T-cell (primary cell): ENCODE data around the gene PNPO. TPM values are rescaled to one million over a fixed set of nuclear protein-coding genes. Genes with fewer than 3 reads are reported as not detected.
"Not testable (repeated sequence)": the region's sequence is repeated elsewhere in the genome, so short reads cannot be mapped to it uniquely, and the experiment has no call there.

ENCODE experiments used
- ATAC-seq, 4 experiments: fragments of 200-7000 bp in 3 of 4; fragments of 150-1000 bp in 1 of 4; cut with Tn5 transposase; replicated peaks in 1 of 4; 1 replicate in 3 of 4; 2 replicates in 1 of 4; pipeline ENCODE4 v1.10.0; 2021; ENCODE audit warnings: moderate library complexity in 3 of 4, mild to moderate bottlenecking in 2 of 4, moderate number of reproducible peaks in 1 of 4
- CTCF ChIA-PET, 2 donors: fragments of 300-600 bp; sonication (Branson Sonifier 250); formaldehyde crosslinking; loops; one replicate each; lab custom pipeline; 2022; ENCODE audit warnings: antibody characterized with exemption in 2 of 2; lab: Charles Lee
- POLR2A ChIA-PET, 2 donors: fragments of 300-600 bp; sonication (Branson Sonifier 250); formaldehyde crosslinking; loops; one replicate each; lab custom pipeline; 2022; ENCODE audit warnings: antibody characterized with exemption in 2 of 2; lab: Charles Lee
- DNase-seq, 35 experiments: peaks; one replicate each; pipeline versions ENCODE4 v3.0.0 to v3.0.0-alpha.2; 2013 to 2023
- H3K27ac ChIP-seq: one replicate; pipeline ENCODE4 v1.5.1; 2013; ENCODE audit warnings: low read length
- H3K27me3 ChIP-seq, 2 experiments: replicated peaks in 1 of 2; 1 replicate in 1 of 2; 2 replicates in 1 of 2; pipeline versions ENCODE4 v1.6.1 to v1.7.0; 2013; ENCODE audit warnings: low read length in 1 of 2, mixed read lengths in 1 of 2; ENCODE audit not compliant: control insufficient read depth in 2 of 2, insufficient read depth in 2 of 2; ENCODE audit errors: extremely low read depth in 1 of 2
- H3K36me3 ChIP-seq, 2 donors: 1 replicate in 1 of 2; 2 replicates in 1 of 2; pipeline versions ENCODE4 v1.6.1 to v1.7.0; 2013; ENCODE audit warnings: low read length in 1 of 2; ENCODE audit not compliant: control insufficient read depth in 2 of 2, insufficient read depth in 1 of 2; ENCODE audit errors: extremely low read depth in 1 of 2
- H3K4me1 ChIP-seq, 2 experiments: 1 replicate in 1 of 2; 2 replicates in 1 of 2; pipeline versions ENCODE4 v1.6.1 to v1.7.0; 2013; ENCODE audit warnings: low read length in 2 of 2, mixed read lengths in 1 of 2; ENCODE audit not compliant: insufficient read depth in 2 of 2, control insufficient read depth in 1 of 2; ENCODE audit errors: extremely low read depth in 1 of 2
- H3K4me3 ChIP-seq, 2 donors: 1 replicate in 1 of 2; 2 replicates in 1 of 2; pipeline versions ENCODE4 v1.5.1 to v1.7.0; 2013; ENCODE audit warnings: mild to moderate bottlenecking in 2 of 2, low read length in 1 of 2, moderate library complexity in 1 of 2; ENCODE audit not compliant: control insufficient read depth in 1 of 2; ENCODE audit errors: extremely low read depth in 1 of 2
- H3K9me3 ChIP-seq: 2 replicates; pipeline ENCODE4 v1.7.0; 2013
- H3K27ac Mint-ChIP-seq, 2 donors: one replicate each; pipeline ENCODE4 v1.8.0; 2020 to 2021; ENCODE audit warnings: mild to moderate bottlenecking in 2 of 2, mixed read lengths in 2 of 2
- H3K27me3 Mint-ChIP-seq, 2 donors: one replicate each; pipeline ENCODE4 v1.8.0; 2021 to 2022; ENCODE audit warnings: mixed read lengths in 2 of 2
- H3K36me3 Mint-ChIP-seq: one replicate; pipeline ENCODE4 v1.8.0; 2021; ENCODE audit warnings: mixed read lengths
- H3K4me1 Mint-ChIP-seq, 3 donors: one replicate each; pipeline ENCODE4 v1.8.0; 2020 to 2022; ENCODE audit warnings: mixed read lengths in 3 of 3, mild to moderate bottlenecking in 1 of 3
- H3K4me3 Mint-ChIP-seq, 3 donors: one replicate each; pipeline ENCODE4 v1.8.0; 2020 to 2022; ENCODE audit warnings: mild to moderate bottlenecking in 3 of 3, mixed read lengths in 3 of 3, moderate library complexity in 3 of 3
- H3K9me3 Mint-ChIP-seq, 3 donors: one replicate each; pipeline ENCODE4 v1.8.0; 2020 to 2022; ENCODE audit warnings: mixed read lengths in 3 of 3
- WGBS: methylation state at CpG from one replicate; pipeline ENCODE4 v1.1.5; 2013; ENCODE audit warnings: missing lambda C conversion rate; ENCODE audit not compliant: insufficient coverage; 5-methylcytosine and 5-hydroxymethylcytosine counted together
- total RNA-seq, 35 experiments: library from RNA in 6 of 35; stranded (reverse) in 6 of 35; fragments of 120-200 nt in 1 of 35; gene quantifications; one replicate each; pipeline versions ENCODE4 v1.2.1 to v1.2.4 and lab custom pipeline; 2013 to 2026

PNPO gene
- total RNA-seq, 5 donors from 2014 or later (not counting 1 experiment from before 2014, with no cell fraction given), result 10.3 to 18.5 (median 15.7) TPM

GRCh38 chr17:47916489-47917208 is 24.7 kb upstream of the PNPO start:
- H3K9me3 Mint-ChIP-seq, result no peaks in the 10 kb centered on the region
- no peaks in the 10 kb centered on the region for H3K27me3 Mint-ChIP-seq
- 87% methylated on average over 8 of the region's 19 CpGs for WGBS
- H3K4me3 Mint-ChIP-seq, result no peak overlapping the region
- no peak for DNase-seq
- peak overlapping the region; percentile 17 to 62 for H3K27ac Mint-ChIP-seq
- peaks cover 9 to 30% (median 17%) of the 10 kb centered on the region in 3 donors for H3K4me1 Mint-ChIP-seq
- no peak overlapping the region for H3K4me3 ChIP-seq
- no peaks in the 10 kb centered on the region for H3K27me3 ChIP-seq
- H3K36me3 Mint-ChIP-seq, result peaks cover 28% of the 10 kb centered on the region
- ChIA-PET POLR2A (interaction anchor here in 1 of 2 donors (0.6 kb wide), 1 partner anchor 21 kb away, joined by 5 read pairs; no protein-coding TSS in a partner anchor), CTCF (no interaction called here)
- H3K4me1 ChIP-seq, result no peaks in the 10 kb centered on the region
- H3K9me3 ChIP-seq, result no peaks in the 10 kb centered on the region
- no peak overlapping the region for H3K27ac ChIP-seq
- H3K36me3 ChIP-seq, result peaks cover 4 to 38% of the 10 kb centered on the region in 2 donors
- ATAC-seq, result no peak

- ChIA-PET CTCF (no interaction called here), POLR2A (interaction anchor here in 1 of 2 donors (0.6 kb wide), 1 partner anchor 22 kb away, joined by 5 read pairs; no protein-coding TSS in a partner anchor)
- H3K27ac ChIP-seq, result no peak overlapping the region
- H3K27ac Mint-ChIP-seq, result peak overlapping the region; percentile 27 to 28
- H3K4me3 ChIP-seq, result no peak overlapping the region
- peaks cover 9 to 22% (median 16%) of the 10 kb centered on the region in 3 donors for H3K4me1 Mint-ChIP-seq
- no peaks in the 10 kb centered on the region for H3K9me3 ChIP-seq
- H3K27me3 ChIP-seq, result no peaks in the 10 kb centered on the region
- H3K4me3 Mint-ChIP-seq, result no peak overlapping the region
- DNase-seq, result no peak
- H3K27me3 Mint-ChIP-seq, result no peaks in the 10 kb centered on the region
- peaks cover 34% of the 10 kb centered on the region for H3K36me3 Mint-ChIP-seq
- H3K9me3 Mint-ChIP-seq, result no peaks in the 10 kb centered on the region
- ATAC-seq, result no peak
- no peaks in the 10 kb centered on the region for H3K4me1 ChIP-seq
- no CpG with 5 or more reads among the region's 2 CpGs for WGBS
- H3K36me3 ChIP-seq, result peaks cover 4 to 44% of the 10 kb centered on the region in 2 donors
Observed at GRCh38 chr17:47917581-47917980, 23.8 kb upstream of the PNPO start.

- Mint-ChIP-seq H3K27ac (peak overlapping the region; percentile 27 to 64), H3K4me1 (peaks cover 9 to 18% (median 13%) of the 10 kb centered on the region in 3 donors), H3K9me3 (no peaks in the 10 kb centered on the region), H3K4me3 (no peak overlapping the region), H3K27me3 (no peaks in the 10 kb centered on the region), H3K36me3 (peaks cover 37% of the 10 kb centered on the region)
- CTCF ChIA-PET, result no interaction called here
- DNase-seq (no peak), ATAC-seq (no peak)
- no peaks in the 10 kb centered on the region for H3K9me3 ChIP-seq
- H3K36me3 ChIP-seq, result peaks cover 4 to 48% of the 10 kb centered on the region in 2 donors
- no peak overlapping the region for H3K4me3 ChIP-seq
- H3K27ac ChIP-seq, result no peak overlapping the region
- H3K27me3 ChIP-seq, result no peaks in the 10 kb centered on the region
- no CpG with 5 or more reads among the region's 2 CpGs for WGBS
- H3K4me1 ChIP-seq, result no peaks in the 10 kb centered on the region
- POLR2A ChIA-PET, result no interaction called here
Observed at GRCh38 chr17:47918006-47918405, 23.4 kb upstream of the PNPO start.

- POLR2A ChIA-PET, result no interaction called here
- H3K36me3 Mint-ChIP-seq, result peaks cover 45% of the 10 kb centered on the region
Observed at GRCh38 chr17:47918991-47919390, 22.4 kb upstream of the PNPO start.

GRCh38 chr17:47919889-47920288 is 21.5 kb upstream of the PNPO start:
- ATAC-seq, H3K27ac Mint-ChIP-seq, H3K4me3 Mint-ChIP-seq, DNase-seq, H3K27ac ChIP-seq, H3K27me3 Mint-ChIP-seq, POLR2A ChIA-PET, H3K27me3 ChIP-seq, H3K4me3 ChIP-seq, H3K9me3 Mint-ChIP-seq, H3K4me1 ChIP-seq, H3K9me3 ChIP-seq: not testable (repeated sequence)
- CTCF ChIA-PET, result interaction anchor here in 1 of 2 donors (0.5 kb wide), 1 partner anchor 8 kb away, joined by 3 read pairs; no protein-coding TSS in a partner anchor
- 92% methylated on average over 7 of the region's 14 CpGs for WGBS
- Mint-ChIP-seq H3K36me3 (peaks cover 49% of the 10 kb centered on the region), H3K4me1 (peaks cover 9 to 13% (median 11%) of the 10 kb centered on the region in 3 donors)
- H3K36me3 ChIP-seq, result peaks cover 4 to 66% of the 10 kb centered on the region in 2 donors

More at GRCh38 chr17:47918991-47919390, 22.4 kb upstream of the PNPO start:
- no peaks in the 10 kb centered on the region for H3K27me3 Mint-ChIP-seq
- no peak for ATAC-seq
- H3K9me3 ChIP-seq, result no peaks in the 10 kb centered on the region
- H3K4me1 ChIP-seq, result no peaks in the 10 kb centered on the region
- no CpG with 5 or more reads among the region's 2 CpGs for WGBS
- CTCF ChIA-PET, result interaction anchor here in 1 of 2 donors (0.6 kb wide), 1 partner anchor 51 kb away, joined by 3 read pairs; no protein-coding TSS in a partner anchor
- no peaks in the 10 kb centered on the region for H3K27me3 ChIP-seq
- no peak for DNase-seq
- H3K36me3 ChIP-seq, result peaks cover 4 to 58% of the 10 kb centered on the region in 2 donors
- H3K27ac Mint-ChIP-seq, result no peak overlapping the region
- H3K9me3 Mint-ChIP-seq, result no peaks in the 10 kb centered on the region
- no peak overlapping the region for H3K4me3 ChIP-seq
- no peak overlapping the region for H3K27ac ChIP-seq
- peaks cover 9 to 16% (median 13%) of the 10 kb centered on the region in 3 donors for H3K4me1 Mint-ChIP-seq
- no peak overlapping the region for H3K4me3 Mint-ChIP-seq

GRCh38 chr17:47924785-47925677 is 16.3 kb upstream of the PNPO start:
- 92% methylated on average over 15 of the region's 23 CpGs for WGBS
- no peak overlapping the region for H3K4me3 Mint-ChIP-seq
- POLR2A ChIA-PET, result interaction anchor here in 1 of 2 donors (0.7 kb wide), 1 partner anchor 1788 kb away, joined by 3 read pairs; no protein-coding TSS in a partner anchor
- ATAC-seq (no peak), DNase-seq (no peak)
- Histone ChIP-seq H3K4me1 (no peaks in the 10 kb centered on the region), H3K27me3 (no peaks in the 10 kb centered on the region), H3K27ac (no peak overlapping the region), H3K4me3 (no peak overlapping the region), H3K36me3 (peaks cover 4 to 78% of the 10 kb centered on the region in 2 donors), H3K9me3 (no peaks in the 10 kb centered on the region)
- no peak overlapping the region for H3K27ac Mint-ChIP-seq
- H3K36me3 Mint-ChIP-seq, result peaks cover 55% of the 10 kb centered on the region
- no peaks in the 10 kb centered on the region for H3K9me3 Mint-ChIP-seq
- CTCF ChIA-PET, result no interaction called here
- no peaks in the 10 kb centered on the region for H3K27me3 Mint-ChIP-seq
- no peaks in the 10 kb centered on the region for H3K4me1 Mint-ChIP-seq
